Measurements from ENCODE around the gene CPPED1.

DNA sequence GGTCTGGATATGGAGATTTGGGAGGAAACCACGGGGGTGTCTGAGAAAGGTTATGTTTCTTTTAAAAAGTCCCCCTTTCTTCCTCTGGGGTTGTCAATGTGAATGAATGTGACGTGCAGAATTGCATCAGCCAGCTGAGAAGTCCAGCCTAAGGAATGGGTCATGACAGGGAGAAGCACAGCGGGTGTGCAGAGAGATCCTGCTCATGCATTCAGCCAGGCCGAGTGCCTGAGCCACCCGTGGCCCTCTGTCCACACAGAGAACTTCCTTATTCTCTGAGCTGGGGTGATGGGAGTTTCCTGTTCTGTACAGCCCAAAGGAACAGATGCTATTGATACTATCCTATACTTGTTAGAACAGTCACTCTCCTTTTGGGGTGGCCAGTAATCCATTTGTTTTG is 117.9 kb downstream of the CPPED1 start:
- TF ChIP-seq, protein P1, sequence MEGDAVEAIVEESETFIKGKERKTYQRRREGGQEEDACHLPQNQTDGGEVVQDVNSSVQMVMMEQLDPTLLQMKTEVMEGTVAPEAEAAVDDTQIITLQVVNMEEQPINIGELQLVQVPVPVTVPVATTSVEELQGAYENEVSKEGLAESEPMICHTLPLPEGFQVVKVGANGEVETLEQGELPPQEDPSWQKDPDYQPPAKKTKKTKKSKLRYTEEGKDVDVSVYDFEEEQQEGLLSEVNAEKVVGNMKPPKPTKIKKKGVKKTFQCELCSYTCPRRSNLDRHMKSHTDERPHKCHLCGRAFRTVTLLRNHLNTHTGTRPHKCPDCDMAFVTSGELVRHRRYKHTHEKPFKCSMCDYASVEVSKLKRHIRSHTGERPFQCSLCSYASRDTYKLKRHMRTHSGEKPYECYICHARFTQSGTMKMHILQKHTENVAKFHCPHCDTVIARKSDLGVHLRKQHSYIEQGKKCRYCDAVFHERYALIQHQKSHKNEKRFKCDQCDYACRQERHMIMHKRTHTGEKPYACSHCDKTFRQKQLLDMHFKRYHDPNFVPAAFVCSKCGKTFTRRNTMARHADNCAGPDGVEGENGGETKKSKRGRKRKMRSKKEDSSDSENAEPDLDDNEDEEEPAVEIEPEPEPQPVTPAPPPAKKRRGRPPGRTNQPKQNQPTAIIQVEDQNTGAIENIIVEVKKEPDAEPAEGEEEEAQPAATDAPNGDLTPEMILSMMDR (IDR thresholded peaks at IDR 0.05): no peak
- TF ChIP-seq ZFX (IDR thresholded peaks at IDR 0.05; ENCODE audit: borderline replicate concordance): no peak
